ENCODE data around the gene MAD2L2. TPM values are rescaled to one million over a fixed set of nuclear protein-coding genes. Genes with fewer than 3 reads are reported as not detected.

MAD2L2 gene
- total and polyA plus RNA-seq, 9 of the 15 experiments (the other 6 are each of a cell fraction or from before 2014, with no cell fraction given), result 12.4 to 286 (median 143) TPM

DNA sequence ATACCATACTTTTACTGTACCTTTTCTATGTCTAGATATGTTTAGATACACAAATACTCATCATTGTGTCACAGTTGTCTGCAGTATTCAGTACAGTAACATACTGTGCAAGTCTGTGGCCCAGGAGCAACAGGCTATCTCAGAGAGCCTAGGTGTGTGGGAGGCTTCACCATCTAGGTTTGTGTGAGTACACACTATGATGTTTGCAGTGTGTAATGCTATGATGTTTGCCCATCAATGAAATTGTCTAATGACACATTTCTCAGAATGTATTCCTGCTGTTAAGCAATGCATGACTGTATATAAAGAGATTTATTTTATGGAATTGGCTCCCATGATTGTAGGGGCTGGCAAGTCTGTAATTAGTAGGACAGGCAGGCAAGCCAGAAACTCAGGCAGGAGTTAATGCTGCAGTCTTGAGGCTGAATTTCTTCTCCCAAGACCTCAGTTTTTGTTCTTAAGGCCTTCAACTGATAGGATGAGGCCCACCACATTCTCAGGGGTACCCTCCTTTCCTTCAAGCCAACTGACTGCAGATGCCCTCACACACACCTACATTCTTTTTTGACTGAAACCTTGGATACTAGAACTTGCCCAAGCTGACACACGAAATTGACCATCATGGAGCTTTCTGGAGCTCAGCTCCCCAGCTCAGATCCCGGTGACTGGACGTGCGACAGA lies 47.3 kb upstream of the MAD2L2 start:
- FAIRE-seq, result no peak
- peaks cover 5% of the 10 kb centered on the region for H3K9me1 ChIP-seq (ENCODE audit: control insufficient read depth, insufficient read depth, low read length)
- H3K4me1 ChIP-seq (replicated peaks in 1 of 2; ENCODE audit: control insufficient read depth in 2 of 2, insufficient read depth in 2 of 2, low read length in 2 of 2), result peaks cover 27 to 39% of the 10 kb centered on the region in 2 experiments
- no peaks in the 10 kb centered on the region for H3K36me3 ChIP-seq (ENCODE audit: control insufficient read depth, insufficient read depth, low read length)
- no peak overlapping the region for H3K4me2 ChIP-seq (ENCODE audit: insufficient read depth, low read length)
- H3K27me3 ChIP-seq (ENCODE audit: control insufficient read depth in 2 of 2, insufficient read depth in 2 of 2, low read length in 2 of 2), result no peaks in the 10 kb centered on the region
- ChIA-PET CTCF (ENCODE audit: low intra/inter-chr PET ratio) (no interaction called here), POLR2A (no interaction called here)
- H3K27ac ChIP-seq (ENCODE audit: extremely low read depth, low read depth, low read length), result no peak overlapping the region
- intact Hi-C loops (cut with micrococcal nuclease) (loop anchor here (10.0 kb wide), 1 partner anchor 693 kb away; no protein-coding TSS in a partner anchor), in situ Hi-C loops (cut with MboI) (no loop called here)
- no peak overlapping the region for H3K4me3 ChIP-seq
- no peak for ATAC-seq
- TF ChIP-seq RBM25 (IDR thresholded peaks at IDR 0.05; ENCODE audit: low read depth, low read length, severe bottlenecking) (peak; percentile 32), ZNF134 (CRISPR knock-in tag; conservative IDR thresholded peaks at IDR 0.05) (peak; percentile 98)
- TF ChIP-seq, protein P1, sequence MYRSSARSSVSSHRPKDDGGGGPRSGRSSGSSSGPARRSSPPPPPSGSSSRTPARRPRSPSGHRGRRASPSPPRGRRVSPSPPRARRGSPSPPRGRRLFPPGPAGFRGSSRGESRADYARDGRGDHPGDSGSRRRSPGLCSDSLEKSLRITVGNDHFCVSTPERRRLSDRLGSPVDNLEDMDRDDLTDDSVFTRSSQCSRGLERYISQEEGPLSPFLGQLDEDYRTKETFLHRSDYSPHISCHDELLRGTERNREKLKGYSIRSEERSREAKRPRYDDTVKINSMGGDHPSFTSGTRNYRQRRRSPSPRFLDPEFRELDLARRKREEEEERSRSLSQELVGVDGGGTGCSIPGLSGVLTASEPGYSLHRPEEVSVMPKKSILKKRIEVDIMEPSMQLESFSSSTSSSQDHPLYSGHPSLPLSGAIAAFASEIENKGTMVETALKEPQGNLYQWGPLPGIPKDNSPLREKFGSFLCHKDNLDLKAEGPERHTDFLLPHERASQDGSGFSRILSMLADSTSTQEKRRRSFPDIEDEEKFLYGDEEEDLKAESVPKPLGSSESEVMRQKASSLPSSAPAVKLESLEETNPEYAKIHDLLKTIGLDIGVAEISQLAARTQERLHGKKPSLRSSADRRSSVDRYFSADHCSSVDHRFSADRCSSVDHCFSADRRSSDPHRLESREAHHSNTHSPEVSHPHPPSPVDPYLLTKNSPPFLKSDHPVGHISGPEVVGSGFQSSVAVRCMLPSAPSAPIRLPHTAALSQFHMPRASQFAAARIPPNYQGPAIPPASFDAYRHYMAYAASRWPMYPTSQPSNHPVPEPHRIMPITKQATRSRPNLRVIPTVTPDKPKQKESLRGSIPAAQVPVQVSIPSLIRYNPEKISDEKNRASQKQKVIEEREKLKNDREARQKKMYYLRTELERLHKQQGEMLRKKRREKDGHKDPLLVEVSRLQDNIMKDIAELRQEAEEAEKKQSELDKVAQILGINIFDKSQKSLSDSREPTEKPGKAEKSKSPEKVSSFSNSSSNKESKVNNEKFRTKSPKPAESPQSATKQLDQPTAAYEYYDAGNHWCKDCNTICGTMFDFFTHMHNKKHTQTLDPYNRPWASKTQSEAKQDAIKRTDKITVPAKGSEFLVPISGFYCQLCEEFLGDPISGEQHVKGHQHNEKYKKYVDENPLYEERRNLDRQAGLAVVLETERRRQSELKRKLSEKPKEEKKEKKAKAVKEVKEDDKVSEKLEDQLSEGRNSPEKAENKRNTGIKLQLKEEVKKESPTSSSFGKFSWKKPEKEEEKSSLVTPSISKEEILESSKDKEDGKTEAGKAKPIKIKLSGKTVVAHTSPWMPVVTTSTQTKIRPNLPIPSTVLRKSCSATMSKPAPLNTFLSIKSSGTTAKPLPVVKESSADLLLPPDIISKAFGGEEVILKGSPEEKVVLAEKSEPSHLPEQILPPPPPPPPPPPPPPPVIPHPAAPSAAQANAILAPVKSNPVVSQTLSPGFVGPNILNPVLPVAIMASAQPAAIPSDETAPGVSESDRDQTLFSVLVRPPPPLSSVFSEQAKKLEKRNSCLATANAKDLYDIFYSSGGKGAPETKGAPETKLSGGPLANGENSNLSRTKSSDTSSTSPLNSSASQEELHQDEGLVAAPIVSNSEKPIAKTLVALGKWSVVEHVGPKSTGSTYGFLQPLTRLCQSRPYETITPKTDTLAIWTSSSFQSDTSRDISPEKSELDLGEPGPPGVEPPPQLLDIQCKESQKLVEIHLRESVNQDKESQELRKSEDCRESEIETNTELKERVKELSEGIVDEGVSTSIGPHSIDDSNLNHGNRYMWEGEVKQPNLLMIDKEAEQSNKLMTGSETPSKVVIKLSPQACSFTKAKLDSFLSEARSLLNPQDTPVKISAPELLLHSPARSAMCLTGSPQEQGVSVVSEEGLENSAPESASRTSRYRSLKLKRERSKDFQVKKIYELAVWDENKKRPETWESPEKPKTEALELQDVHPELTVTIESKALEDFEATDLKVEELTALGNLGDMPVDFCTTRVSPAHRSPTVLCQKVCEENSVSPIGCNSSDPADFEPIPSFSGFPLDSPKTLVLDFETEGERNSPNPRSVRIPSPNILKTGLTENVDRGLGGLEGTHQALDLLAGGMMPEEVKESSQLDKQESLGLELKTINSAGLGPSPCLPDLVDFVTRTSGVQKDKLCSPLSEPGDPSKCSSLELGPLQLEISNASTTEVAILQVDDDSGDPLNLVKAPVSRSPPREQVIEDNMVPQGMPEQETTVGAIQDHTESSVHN (IDR thresholded peaks at IDR 0.05; ENCODE audit: borderline replicate concordance in 1 of 2, low read depth in 1 of 2), result no peak
- H2AFZ ChIP-seq (ENCODE audit: low read depth, low read length), result no peak overlapping the region
- DNase-seq (ENCODE audit: extremely low read depth in 1 of 4, low spot score in 3 of 4), result no peak
- 88% methylated on average over 4 of the region's 4 CpGs for WGBS (ENCODE audit: insufficient coverage, low coverage, missing lambda C conversion rate)
- no peaks in the 10 kb centered on the region for H3K9me3 ChIP-seq (replicated peaks; ENCODE audit: control insufficient read depth, insufficient read depth, low read depth, low read length)
- H3K79me2 ChIP-seq (ENCODE audit: control insufficient read depth, insufficient read depth, low read length), result no peaks in the 10 kb centered on the region
- BruUV-seq (replicated peaks), result no TSS peak
- H3K9ac ChIP-seq (ENCODE audit: insufficient read depth in 1 of 2, low read depth in 2 of 2, low read length in 2 of 2), result peak overlapping the region in 1 of 2 experiments; percentile 24; a peak in 1 of 4 replicates
- no peaks in the 10 kb centered on the region for H4K20me1 ChIP-seq (replicated peaks; ENCODE audit: control insufficient read depth, insufficient read depth, low read length)
